Liver (tissue), 9 donors: ENCODE results near the gene MLN. TPM values are rescaled to one million over a fixed set of nuclear protein-coding genes. Genes with fewer than 3 reads are reported as not detected.

Experiments
- DNase-seq: peaks from one replicate; pipeline ENCODE4 v3.0.0-alpha.2; 2017; ENCODE audit warnings: low spot score
- H3K27ac ChIP-seq, 2 donors: one replicate each; pipeline ENCODE4 v1.7.0; 2013; ENCODE audit warnings: inconsistent platforms in 2 of 2, low read length in 2 of 2, control low read depth in 1 of 2, low read depth in 1 of 2, mild to moderate bottlenecking in 1 of 2
- H3K27me3 ChIP-seq, 4 donors: one replicate each; pipeline versions ENCODE4 v1.6.1 to v1.7.0; 2013; ENCODE audit warnings: low read length in 3 of 4, inconsistent platforms in 1 of 4, mild to moderate bottlenecking in 1 of 4, moderate library complexity in 1 of 4; ENCODE audit not compliant: control insufficient read depth in 4 of 4, insufficient read depth in 4 of 4
- H3K36me3 ChIP-seq, 4 donors: one replicate each; pipeline versions ENCODE4 v1.6.1 to v1.7.0; 2013; ENCODE audit warnings: low read length in 3 of 4, mild to moderate bottlenecking in 3 of 4, low read depth in 1 of 4, moderate library complexity in 1 of 4; ENCODE audit not compliant: control insufficient read depth in 4 of 4, insufficient read depth in 3 of 4
- H3K4me1 ChIP-seq, 4 donors: one replicate each; pipeline versions ENCODE4 v1.6.1 to v1.7.0; 2013; ENCODE audit warnings: low read length in 3 of 4, mild to moderate bottlenecking in 3 of 4, moderate library complexity in 1 of 4; ENCODE audit not compliant: control insufficient read depth in 4 of 4, insufficient read depth in 4 of 4
- H3K4me3 ChIP-seq, 3 donors: one replicate each; pipeline versions ENCODE4 v1.6.1 to v1.7.0; 2013; ENCODE audit warnings: low read length in 3 of 3, control low read depth in 1 of 3, low read depth in 1 of 3, mild to moderate bottlenecking in 1 of 3
- H3K9ac ChIP-seq, 2 donors: one replicate each; pipeline ENCODE4 v1.7.0; 2013; ENCODE audit warnings: low read length in 2 of 2, mild to moderate bottlenecking in 2 of 2, moderate library complexity in 2 of 2, control low read depth in 1 of 2, low read depth in 1 of 2
- H3K9me3 ChIP-seq, 4 donors: one replicate each; pipeline versions ENCODE4 v1.6.1 to v1.7.0; 2013; ENCODE audit warnings: low read length in 3 of 4; ENCODE audit not compliant: control insufficient read depth in 4 of 4
- ATF3 ChIP-seq: IDR thresholded peaks from 2 replicates; pipeline ENCODE4 v1.6.1; 2016; ENCODE audit warnings: antibody characterized with exemption
- CTCF ChIP-seq: fragments of 150-350 bp; IDR thresholded peaks from 2 replicates; pipeline ENCODE4 v1.5.1; 2017; ENCODE audit warnings: improper control_type of control experiment, low read depth, low read length; ENCODE audit not compliant: missing input control
- EGR1 ChIP-seq, 2 donors: IDR thresholded peaks; 2 replicates each; pipeline ENCODE4 v1.6.1; 2016 to 2018; ENCODE audit warnings: antibody characterized with exemption in 2 of 2, low read depth in 2 of 2
- FOXA1 ChIP-seq: IDR thresholded peaks from 2 replicates; pipeline ENCODE4 v1.6.1; 2016; ENCODE audit warnings: antibody characterized with exemption
- FOXA2 ChIP-seq: IDR thresholded peaks from 2 replicates; pipeline ENCODE4 v1.6.1; 2016; ENCODE audit warnings: antibody characterized with exemption
- GABPA ChIP-seq, 2 donors: IDR thresholded peaks in 1 of 2; conservative IDR thresholded peaks in 1 of 2; 2 replicates each; pipeline ENCODE4 v1.6.1; 2016; ENCODE audit warnings: antibody characterized with exemption in 2 of 2, mild to moderate bottlenecking in 1 of 2, moderate library complexity in 1 of 2
- HNF4A ChIP-seq, 2 donors: conservative IDR thresholded peaks; 2 replicates each; pipeline ENCODE4 v1.6.1; 2016; ENCODE audit warnings: antibody characterized with exemption in 2 of 2, mild to moderate bottlenecking in 2 of 2
- HNF4G ChIP-seq: IDR thresholded peaks from 2 replicates; pipeline ENCODE4 v1.6.1; 2016; ENCODE audit warnings: antibody characterized with exemption
- JUND ChIP-seq, 2 donors: IDR thresholded peaks; 2 replicates each; pipeline ENCODE4 v1.6.1; 2016; ENCODE audit warnings: antibody characterized with exemption in 2 of 2
- MAX ChIP-seq: IDR thresholded peaks from 2 replicates; pipeline ENCODE4 v1.6.1; 2016; ENCODE audit warnings: antibody characterized with exemption
- NR2F2 ChIP-seq: IDR thresholded peaks from 2 replicates; pipeline ENCODE4 v1.6.1; 2016; ENCODE audit warnings: antibody characterized with exemption
- RAD21 ChIP-seq, 2 donors: IDR thresholded peaks; 2 replicates each; pipeline ENCODE4 v1.6.1; 2016; ENCODE audit warnings: antibody characterized with exemption in 2 of 2, mild to moderate bottlenecking in 2 of 2
- REST ChIP-seq: IDR thresholded peaks from 2 replicates; pipeline ENCODE4 v1.6.1; 2016; ENCODE audit warnings: antibody characterized with exemption, mild to moderate bottlenecking
- RXRA ChIP-seq, 2 donors: IDR thresholded peaks; 2 replicates each; pipeline ENCODE4 v1.6.1; 2017 to 2018; ENCODE audit warnings: antibody characterized with exemption in 2 of 2, mild to moderate bottlenecking in 1 of 2
- SP1 ChIP-seq: IDR thresholded peaks from 2 replicates; pipeline ENCODE4 v1.6.1; 2018; ENCODE audit warnings: antibody characterized with exemption, mild to moderate bottlenecking
- TAF1 ChIP-seq: conservative IDR thresholded peaks from 2 replicates; pipeline ENCODE4 v1.6.1; 2016; ENCODE audit warnings: antibody characterized with exemption, mild to moderate bottlenecking
- YY1 ChIP-seq: IDR thresholded peaks from 2 replicates; pipeline ENCODE4 v1.6.1; 2016; ENCODE audit warnings: antibody characterized with exemption, mild to moderate bottlenecking
- ZBTB33 ChIP-seq: IDR thresholded peaks from 2 replicates; pipeline ENCODE4 v1.6.1; 2016; ENCODE audit warnings: antibody characterized with exemption
- WGBS: extraction: QIAGEN DNeasy Blood & Tissue Kit; methylation state at CpG from one replicate; pipeline ENCODE4 v1.1.7; 2013; 5-methylcytosine and 5-hydroxymethylcytosine counted together
- polyA plus RNA-seq, 2 donors: library from polyadenylated mRNA; stranded (reverse) in 1 of 2; unstranded in 1 of 2; fragments of 200-250 nt in 1 of 2; fragments of >200 nt in 1 of 2; fragmentation: Nextera tagmentation in 1 of 2; extraction: Ambion mirVana in 1 of 2; gene quantifications; one replicate each; pipeline versions ENCODE4 v1.2.1 to v1.2.3, GENCODE V29; 2013 to 2015
- total RNA-seq, 2 donors: library from RNA; depleted of rRNA; stranded (reverse); fragments of >200 nt; gene quantifications; one replicate each; pipeline ENCODE4 v1.2.3, GENCODE V29; 2014
- donor health status: healthy.
- donor health status: healthy.
- donor health status: healthy.
- donor health status: healthy.
- donor health status: healthy.

MLN gene
- total and polyA plus RNA-seq, 4 donors = not detected

GRCh38 chr6:33783781-33784520, 19.9 kb downstream of the MLN start:
- no peak overlapping the region for H3K9ac ChIP-seq
- WGBS = 96% methylated on average over 10 of the region's 10 CpGs
- no peak for DNase-seq
- H3K27ac ChIP-seq = no peak overlapping the region
- no peak for TF ChIP-seq RAD21 (IDR thresholded peaks at IDR 0.05)
- TF ChIP-seq HNF4G = no peak
- no peak for TF ChIP-seq REST
- TF ChIP-seq HNF4A (conservative IDR thresholded peaks at IDR 0.05) = no peak
- TF ChIP-seq FOXA1 = no peak
- TF ChIP-seq JUND (IDR thresholded peaks at IDR 0.05) = no peak
- TF ChIP-seq SP1 = no peak
- no peak for TF ChIP-seq RXRA (IDR thresholded peaks at IDR 0.05)
- no peak for TF ChIP-seq ZBTB33
- TF ChIP-seq CTCF = no peak
- no peak for TF ChIP-seq YY1
- TF ChIP-seq EGR1 (IDR thresholded peaks at IDR 0.05; ENCODE audit: low read depth in 2 of 2) = no peak
- no peak for TF ChIP-seq MAX
- no peaks in the 10 kb centered on the region for H3K9me3 ChIP-seq
- H3K4me1 ChIP-seq = peaks cover 1 to 20% (median 15%) of the 10 kb centered on the region in 4 donors
- no peak overlapping the region for H3K4me3 ChIP-seq
- H3K36me3 ChIP-seq = peaks cover 17 to 45% (median 30%) of the 10 kb centered on the region in 4 donors
- H3K27me3 ChIP-seq = no peaks in the 10 kb centered on the region

- Histone ChIP-seq H3K9me3 (no peaks in the 10 kb centered on the region), H3K4me3 (no peak overlapping the region), H3K9ac (no peak overlapping the region), H3K27ac (no peak overlapping the region), H3K27me3 (no peaks in the 10 kb centered on the region), H3K4me1 (peaks cover 1 to 14% (median 10%) of the 10 kb centered on the region in 4 donors), H3K36me3 (peaks cover 28 to 59% (median 43%) of the 10 kb centered on the region in 4 donors)
- 98% methylated on average over 5 of the region's 5 CpGs for WGBS
- no peak for DNase-seq
- TF ChIP-seq HNF4G = no peak
- TF ChIP-seq ATF3 = no peak
- no peak for TF ChIP-seq EGR1 (IDR thresholded peaks at IDR 0.05; ENCODE audit: low read depth in 2 of 2)
- TF ChIP-seq GABPA (IDR thresholded peaks at IDR 0.05 in 1 of 2, conservative IDR thresholded peaks at IDR 0.05 in 1 of 2) = no peak
- TF ChIP-seq CTCF = no peak
- TF ChIP-seq TAF1 = no peak
- no peak for TF ChIP-seq ZBTB33
- no peak for TF ChIP-seq NR2F2
- TF ChIP-seq SP1 = no peak
- TF ChIP-seq FOXA1 = no peak
- no peak for TF ChIP-seq FOXA2
These were observed 21.2 kb downstream of the MLN start for GRCh38 chr6:33782561-33782960.
